NCI-H460 (cell line): ENCODE results near the gene AR. TPM values are rescaled to one million over a fixed set of nuclear protein-coding genes. Genes with fewer than 3 reads are reported as not detected.
"Not testable (repeated sequence)": the region's sequence is repeated elsewhere in the genome, so short reads cannot be mapped to it uniquely, and the experiment has no call there.

Experiments used
- DNase-seq: peaks from one replicate; pipeline ENCODE4 v3.0.0-alpha.2; 2016; ENCODE audit warnings: low read depth; ENCODE audit errors: extremely low read depth
- total RNA-seq: library from RNA; depleted of rRNA; stranded (reverse); fragments of >200 nt; shearing (Covaris generic); gene quantifications from 2 replicates; pipeline ENCODE4 v1.2.3, GENCODE V29; 2014

AR gene
- total RNA-seq, 1 experiment from 2014 or later = 8.0 TPM

- DNase-seq = no peak
Observed at GRCh38 chrX:67622053-67622585, 78.3 kb downstream of the AR start.

- no peak for DNase-seq
Observed at GRCh38 chrX:67624325-67624724, 80.5 kb downstream of the AR start.

GRCh38 chrX:67635424-67635823, 91.6 kb downstream of the AR start:
- DNase-seq = no peak

DNA sequence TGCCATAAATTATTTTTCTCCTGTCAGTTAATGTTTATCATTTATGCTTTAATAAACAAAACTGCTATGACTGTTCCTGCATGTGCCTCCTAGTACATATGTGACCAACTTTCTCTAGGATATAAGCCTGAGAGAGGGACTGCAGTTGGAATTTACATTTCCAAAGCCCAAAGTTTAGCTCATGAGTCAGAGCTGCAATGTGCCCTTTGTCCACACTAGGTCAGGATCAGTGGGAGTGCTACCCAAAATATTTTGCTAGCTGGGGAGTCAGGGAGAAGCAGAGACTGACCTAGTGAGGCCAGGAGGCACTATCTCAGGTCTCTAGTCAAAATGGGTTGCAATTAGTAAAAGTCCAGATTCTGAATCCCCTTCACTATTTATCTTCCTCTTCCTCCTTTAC, 92.7 kb downstream of the AR start:
- no peak for DNase-seq

DNA sequence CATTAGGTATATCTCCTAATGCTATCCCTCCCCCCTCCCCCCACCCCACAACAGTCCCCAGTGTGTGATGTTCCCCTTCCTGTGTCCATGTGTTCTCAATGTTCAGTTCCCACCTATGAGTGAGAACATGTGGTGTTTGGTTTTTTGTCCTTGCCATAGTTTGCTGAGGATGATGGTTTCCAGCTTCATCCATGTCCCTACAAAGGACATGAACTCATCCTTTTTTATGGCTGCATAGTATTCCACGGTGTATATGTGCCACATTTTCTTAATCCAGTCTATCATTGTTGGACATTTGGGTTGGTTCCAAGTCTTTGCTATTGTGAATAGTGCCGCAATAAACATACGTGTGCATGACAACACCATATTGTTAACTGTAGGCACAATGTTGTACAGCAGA, 93.5 kb downstream of the AR start:
- not testable (repeated sequence) for DNase-seq

GRCh38 chrX:67648361-67648760, 104.5 kb downstream of the AR start:
- DNase-seq = no peak

DNA sequence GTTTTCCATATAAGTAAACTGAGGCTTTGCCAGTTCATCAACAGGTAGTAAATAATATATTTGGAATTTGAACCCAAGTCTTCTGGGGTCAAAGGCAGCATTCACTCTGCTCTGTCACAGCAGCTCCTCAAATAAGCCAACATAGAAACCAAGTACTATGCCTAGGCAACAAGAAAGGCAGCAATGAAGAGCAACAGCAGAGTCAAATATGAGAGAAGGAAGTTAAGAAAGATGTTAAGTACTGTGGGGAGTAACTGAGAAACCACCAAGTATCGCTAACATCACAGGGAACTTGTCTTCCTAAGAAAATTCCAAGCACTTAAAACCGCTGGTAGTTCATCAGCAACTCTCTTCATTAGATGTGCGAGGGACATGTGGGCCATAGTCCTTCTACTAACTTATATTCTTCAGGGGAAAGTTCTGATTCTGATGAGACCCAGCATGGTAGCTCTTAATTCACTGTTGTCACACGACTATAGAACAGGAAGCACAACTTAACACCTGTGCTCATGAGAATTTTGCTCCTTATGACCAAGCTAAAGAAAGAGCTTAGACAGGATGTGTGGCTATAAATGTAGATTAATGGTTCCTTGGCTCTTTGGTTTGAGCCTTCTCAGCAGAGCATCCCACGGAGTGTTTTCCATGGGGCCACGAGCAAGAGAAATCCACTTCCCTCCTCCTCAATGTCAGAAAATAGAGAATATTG, 107.8 kb downstream of the AR start:
- no peak for DNase-seq

GRCh38 chrX:67652543-67652942, 108.7 kb downstream of the AR start:
- no peak for DNase-seq

DNA sequence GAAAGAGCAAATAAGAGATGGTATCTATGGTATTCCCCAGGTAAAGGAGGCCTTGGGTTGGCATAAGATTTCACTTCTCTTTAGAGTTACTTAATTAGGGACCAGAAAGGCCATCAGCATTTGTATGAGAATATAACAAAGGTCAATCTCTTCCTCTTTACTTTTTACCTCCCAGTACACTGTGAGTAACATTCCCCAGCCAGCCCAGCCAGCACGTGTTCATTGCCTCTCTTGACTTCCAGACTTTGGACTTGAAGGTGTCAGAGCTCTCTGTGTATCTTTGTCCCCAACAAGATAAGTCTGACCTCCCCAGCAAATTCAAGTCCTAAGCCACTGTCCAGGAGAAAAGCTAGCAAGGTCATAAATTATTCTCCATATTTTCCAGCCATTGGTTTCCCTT, 110.5 kb downstream of the AR start:
- DNase-seq = no peak

DNA sequence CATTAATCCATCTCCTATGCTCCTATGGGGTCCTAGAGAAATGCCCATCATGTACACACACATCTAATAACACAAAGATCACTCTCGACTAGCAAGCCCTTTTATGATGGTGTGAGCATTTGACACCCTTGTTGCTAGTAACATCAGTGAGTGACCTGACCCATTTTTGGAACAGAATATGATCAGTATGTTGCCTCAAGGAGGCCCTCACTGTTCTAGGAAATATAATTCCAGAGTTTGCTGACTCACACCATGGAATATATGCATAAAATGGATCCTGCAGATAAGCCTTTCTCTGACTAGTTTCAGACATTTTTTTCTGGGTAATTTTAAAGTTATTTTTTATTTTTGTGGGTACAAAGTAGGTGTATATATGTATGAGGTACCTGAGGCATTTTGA, 121.8 kb downstream of the AR start:
- DNase-seq = no peak

GRCh38 chrX:67670717-67671116, 126.9 kb downstream of the AR start:
- DNase-seq = not testable (repeated sequence)

GRCh38 chrX:67673741-67674274, 130.0 kb downstream of the AR start:
- no peak for DNase-seq

DNA sequence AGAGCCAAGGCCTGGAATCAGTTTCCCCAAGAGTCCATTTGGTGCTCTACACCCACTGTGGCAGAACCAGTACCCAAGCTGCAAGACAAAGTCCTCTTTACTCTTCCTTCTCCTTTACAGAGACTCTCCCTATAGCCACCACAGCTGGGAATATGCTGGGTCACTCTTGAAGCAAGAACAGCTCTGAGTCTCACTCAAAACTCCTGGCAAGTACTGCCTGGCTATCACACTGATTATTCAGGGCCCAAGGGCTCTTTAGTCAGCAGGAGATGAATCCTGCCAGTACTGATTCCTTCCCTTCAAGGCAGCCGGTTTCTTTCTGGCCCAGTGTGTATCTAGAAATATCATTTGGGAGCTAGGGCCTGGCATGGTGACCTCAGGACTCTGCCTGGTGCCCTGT, 130.9 kb downstream of the AR start:
- DNase-seq = no peak

GRCh38 chrX:67684136-67684535, 140.3 kb downstream of the AR start:
- DNase-seq = no peak

DNA sequence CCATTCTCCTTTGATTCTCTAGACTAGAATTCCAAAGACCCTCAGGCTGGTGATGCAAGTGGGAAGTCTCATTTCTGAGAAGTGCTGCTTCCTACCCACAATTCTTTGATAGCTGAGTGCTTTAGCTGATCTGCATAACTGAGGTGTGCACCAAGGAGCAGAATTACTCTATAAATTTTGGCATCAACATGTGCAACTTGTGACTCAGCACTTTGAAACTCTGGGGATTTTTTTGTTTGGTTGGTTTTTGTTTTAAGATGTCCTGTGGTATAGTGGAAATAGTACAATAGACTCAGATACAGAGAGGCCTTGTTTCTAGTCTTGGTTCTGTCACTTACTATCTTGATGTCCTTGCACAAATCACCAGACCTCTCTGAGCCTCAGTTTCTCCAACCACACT, 148.4 kb downstream of the AR start:
- no peak for DNase-seq

DNA sequence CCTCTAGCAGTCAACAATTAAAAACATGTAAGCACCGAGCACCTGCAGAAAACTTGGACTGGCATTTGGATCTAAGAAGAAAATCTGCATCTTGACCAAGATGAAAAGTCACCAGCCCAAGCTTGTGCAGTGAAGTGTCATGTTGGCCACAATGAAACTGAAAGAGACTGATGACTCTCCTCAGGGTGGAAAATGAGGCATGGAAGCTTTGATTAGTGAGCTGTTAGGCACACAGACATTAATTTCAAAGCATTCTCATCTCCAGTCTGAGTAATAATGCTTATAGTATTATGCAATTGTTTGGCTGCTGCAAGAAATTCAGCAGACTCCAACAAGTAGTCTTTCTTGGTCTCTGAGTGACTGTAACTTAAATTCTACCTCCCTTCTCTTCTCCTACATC, 150.1 kb downstream of the AR start:
- no peak for DNase-seq

DNA sequence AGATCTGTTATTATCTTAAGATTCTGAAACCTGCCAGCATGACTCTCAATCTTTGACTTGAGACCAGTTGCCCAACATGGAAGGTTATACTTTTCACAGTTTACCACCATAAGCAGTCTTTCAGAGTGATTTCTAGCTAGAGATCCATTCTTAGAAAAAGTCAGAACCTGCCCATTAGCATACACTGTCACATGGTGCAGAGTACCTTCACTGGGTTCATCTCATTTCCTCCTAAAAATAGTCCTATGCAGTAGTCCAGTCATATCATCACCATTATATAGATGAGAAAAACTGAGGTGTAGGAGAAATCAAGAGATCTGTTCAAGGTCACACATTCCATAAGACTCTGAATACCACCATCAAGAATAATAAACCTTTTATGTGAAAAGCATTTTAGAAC, 153.6 kb downstream of the AR start:
- no peak for DNase-seq

DNA sequence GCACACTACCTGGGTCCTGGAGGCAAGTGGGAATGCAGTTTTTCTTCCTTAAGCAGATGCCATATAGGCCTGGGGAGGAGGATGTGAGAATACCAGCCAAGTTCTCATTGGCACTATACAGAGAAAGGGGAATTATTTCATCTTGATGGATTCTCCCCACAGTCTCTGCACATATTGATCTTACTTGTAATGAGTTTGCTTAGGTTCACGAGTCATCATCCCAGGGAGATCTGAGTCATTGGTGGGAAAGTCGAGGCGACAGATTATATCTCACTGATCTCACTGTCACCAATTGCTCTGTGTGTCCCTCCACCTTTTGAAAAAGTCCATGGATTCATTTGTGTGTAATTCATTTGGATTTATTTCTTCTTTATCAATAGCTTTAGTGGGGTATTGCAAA, 156.8 kb downstream of the AR start:
- no peak for DNase-seq

GRCh38 chrX:67714004-67714403, 170.2 kb downstream of the AR start:
- no peak for DNase-seq

GRCh38 chrX:67717571-67717970, 173.8 kb downstream of the AR start:
- no peak for DNase-seq

- no peak for DNase-seq
Observed at GRCh38 chrX:67718926-67719325, 175.1 kb downstream of the AR start.

DNA sequence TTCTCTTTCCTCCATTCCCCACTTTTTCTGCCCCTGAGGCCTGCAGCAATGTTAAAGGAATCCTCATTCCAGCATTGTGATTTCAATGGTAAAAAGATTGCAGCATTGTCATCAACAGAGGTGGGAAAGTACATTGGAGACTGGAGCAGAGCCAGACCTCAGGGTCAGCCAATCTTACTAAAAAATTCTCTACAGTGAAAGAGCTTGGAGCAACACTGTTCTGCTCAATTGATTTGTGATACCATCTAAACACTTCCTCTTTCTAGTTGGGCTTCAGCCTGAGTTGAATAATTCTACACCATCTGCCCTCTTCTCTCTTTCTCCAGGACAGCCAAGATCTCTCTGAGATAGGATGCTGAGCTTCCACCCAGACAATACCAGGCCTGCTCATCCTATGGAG, 176.5 kb downstream of the AR start:
- DNase-seq = no peak

GRCh38 chrX:67721321-67721720, 177.5 kb downstream of the AR start:
- no peak for DNase-seq
